Stimulated activated CD4-positive, alpha-beta T cell treated with anti-CD3 and anti-CD28 coated beads, Interleukin-1b, Interleukin-23, amount 100 ng/mL, for 48 hours (primary cell): Measurements from ENCODE around the gene PHF20.
A peak's percentile ranks its signal among the peaks of the same experiment; 100 is the strongest.
"Not testable (repeated sequence)": the region's sequence is repeated elsewhere in the genome, so short reads cannot be mapped to it uniquely, and the experiment has no call there.

Experiments
- DNase-seq: peaks from one replicate; pipeline ENCODE4 v3.0.0-alpha.2; 2020

The PHF20 gene

GRCh38 chr20:35984382-35984781 lies 212.6 kb downstream of the PHF20 start:
- DNase-seq: no peak

GRCh38 chr20:35985806-35986205 lies 214.0 kb downstream of the PHF20 start:
- no peak for DNase-seq

- no peak for DNase-seq
Observed at GRCh38 chr20:35988910-35989463, 217.2 kb downstream of the PHF20 start.

- DNase-seq: peak; percentile 8
Observed at GRCh38 chr20:35991142-35991771, 219.4 kb downstream of the PHF20 start.

- DNase-seq: peak; percentile 33
Observed at GRCh38 chr20:35992713-35993335, 221.0 kb downstream of the PHF20 start.

GRCh38 chr20:35994994-35995453 lies 223.2 kb downstream of the PHF20 start:
- DNase-seq: peak; percentile 79

- not testable (repeated sequence) for DNase-seq
Observed at GRCh38 chr20:35996492-35996891, 224.7 kb downstream of the PHF20 start.
